ENCODE measurements around the gene ITIH2.
"Not testable (repeated sequence)": the region's sequence is repeated elsewhere in the genome, so short reads cannot be mapped to it uniquely, and the experiment has no call there.

ITIH2 gene

DNA sequence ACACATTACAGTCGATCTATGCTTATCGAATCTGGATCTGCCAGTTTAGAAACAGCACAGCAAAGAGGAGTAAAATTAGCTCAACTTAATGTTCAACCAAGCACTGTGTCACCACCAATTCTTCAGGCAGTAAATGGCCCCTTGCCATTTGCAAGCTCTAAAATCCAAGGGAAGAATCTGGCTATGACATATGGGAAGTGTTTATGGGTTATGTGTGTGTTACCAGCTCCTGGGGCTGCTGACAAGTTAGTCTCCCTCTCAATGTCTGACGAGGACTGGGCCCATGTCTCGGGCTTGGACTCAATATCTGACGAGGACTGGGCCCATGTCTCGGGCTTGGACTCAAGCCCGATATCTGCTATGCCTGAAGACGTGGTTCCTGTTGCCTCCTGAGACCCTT is 5.7 kb upstream of the ITIH2 start:
- DNase-seq (ENCODE audit: low read depth, low spot score) = no peak

DNA sequence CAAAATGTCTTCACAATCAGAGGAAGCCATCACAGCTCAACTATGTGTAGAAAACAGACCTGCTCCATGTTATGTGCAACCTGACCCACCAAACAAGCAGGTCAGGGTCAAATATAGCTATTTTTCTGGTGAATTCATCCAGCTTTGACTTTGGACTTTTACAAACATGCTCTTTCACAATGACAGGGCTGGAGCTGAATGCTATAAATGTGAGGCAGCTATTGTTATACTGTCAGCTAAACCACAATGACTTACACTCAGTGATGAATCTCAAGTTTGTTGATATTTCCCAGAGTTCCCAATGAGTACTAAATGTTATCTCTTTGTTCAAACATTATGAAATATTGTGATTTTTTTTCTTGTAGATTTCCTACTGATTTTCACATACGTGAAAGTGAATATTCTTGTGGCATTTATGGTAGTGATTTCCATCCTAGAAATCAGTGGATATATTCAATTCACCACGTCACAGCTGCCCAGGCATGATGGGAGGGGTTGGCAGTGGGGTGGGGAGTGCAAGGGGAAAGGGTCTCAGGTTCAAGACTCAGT is 2.5 kb upstream of the ITIH2 start:
- no peak for DNase-seq (ENCODE audit: low read depth, low spot score)

DNA sequence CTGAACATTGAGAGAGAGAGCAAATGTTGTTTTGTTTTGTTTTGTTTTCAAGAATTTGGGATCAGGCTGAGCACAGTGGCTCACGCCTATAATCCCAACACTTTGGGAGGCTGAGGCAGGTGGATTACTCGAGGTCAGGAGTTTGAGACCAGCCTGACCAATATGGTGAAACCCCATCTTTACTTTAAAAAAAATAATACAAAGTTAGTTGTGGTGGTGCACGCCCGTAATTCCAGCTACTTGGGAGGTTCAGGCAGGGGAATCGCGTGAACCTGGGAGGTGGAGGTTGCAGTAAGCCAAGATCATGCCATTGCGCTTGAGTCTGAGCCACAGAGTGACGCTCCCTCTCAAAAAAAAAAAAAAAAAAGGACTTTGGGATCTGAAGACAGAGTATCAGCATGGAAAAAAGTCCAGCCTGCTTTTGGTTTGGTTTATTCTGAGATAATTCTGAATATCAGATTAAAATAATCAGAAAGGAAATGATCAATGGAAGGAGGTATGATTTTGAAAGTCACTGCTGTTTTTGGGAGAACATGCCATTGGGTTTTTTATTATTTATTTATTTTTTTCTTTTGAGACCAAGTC is 1.9 kb upstream of the ITIH2 start:
- no peak for DNase-seq (ENCODE audit: low read depth, low spot score)

DNA sequence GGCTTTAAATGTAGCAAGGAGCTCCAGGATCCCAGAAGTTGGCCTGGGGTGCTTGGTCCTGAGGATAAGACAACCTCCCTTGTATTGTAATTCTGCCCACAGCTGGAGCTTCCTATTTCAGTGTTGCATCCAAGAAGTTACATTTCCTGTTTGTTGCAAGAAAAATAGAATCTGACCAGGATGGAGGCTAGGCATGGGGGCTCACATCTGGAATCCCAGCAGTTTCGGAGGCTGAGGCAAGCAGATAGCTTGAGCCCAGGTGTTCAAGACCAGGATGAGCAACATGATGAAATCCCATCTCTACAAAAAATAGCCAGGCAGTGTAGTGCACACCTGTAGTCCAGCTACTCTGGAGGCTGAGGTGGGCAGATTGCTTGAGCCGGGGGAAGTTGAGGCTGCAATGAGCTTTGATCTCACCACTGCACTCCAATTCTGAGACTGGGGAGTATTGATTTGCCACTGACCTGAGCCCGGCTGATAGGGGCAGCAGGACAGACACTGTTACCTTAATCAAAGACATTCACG is 766 bp upstream of the ITIH2 start:
- DNase-seq (ENCODE audit: low read depth, low spot score) = no peak

DNA sequence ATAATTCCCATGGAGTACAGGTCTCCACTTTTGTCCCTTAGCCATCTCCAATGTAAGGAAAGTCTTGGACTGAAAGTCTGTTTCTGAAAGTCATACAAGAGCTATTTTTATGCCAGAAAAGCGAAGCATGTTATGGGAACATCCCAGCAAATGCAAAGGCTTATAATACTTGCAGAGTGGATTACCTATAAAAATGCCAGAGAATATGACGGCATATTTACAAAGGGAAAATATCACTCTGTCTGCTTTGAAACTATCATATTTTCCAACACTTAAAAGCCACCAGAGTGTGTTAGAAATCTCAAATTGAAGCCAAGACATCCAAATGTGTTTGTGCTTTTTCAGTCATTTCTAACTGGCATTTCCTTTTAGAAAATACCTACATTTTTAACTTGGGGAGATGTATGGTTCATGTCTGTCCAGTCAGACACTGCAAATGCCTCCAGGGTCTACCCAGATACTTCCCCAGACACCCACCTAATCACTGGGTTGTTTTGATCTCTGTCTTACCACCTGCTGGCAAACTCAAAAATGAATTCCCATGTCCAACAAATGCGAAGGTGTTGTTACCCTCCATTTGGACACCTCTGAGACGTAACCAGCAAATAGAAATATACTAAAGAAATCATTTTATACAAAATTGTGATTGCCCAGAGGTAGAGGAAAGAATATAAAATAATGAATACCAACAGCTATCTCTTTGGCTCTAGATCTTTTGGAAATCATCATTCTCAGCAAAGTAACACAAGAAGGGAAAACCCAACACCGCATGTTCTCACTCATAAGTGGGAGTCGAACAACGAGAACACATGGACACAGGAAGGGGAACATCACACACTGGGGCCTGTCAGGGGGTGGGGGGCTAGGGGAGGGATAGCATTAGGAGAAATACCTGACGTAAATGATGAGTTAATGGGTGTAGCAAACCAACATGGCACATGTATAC is 1.2 kb downstream of the ITIH2 start:
- DNase-seq (ENCODE audit: low read depth, low spot score) = no peak

DNA sequence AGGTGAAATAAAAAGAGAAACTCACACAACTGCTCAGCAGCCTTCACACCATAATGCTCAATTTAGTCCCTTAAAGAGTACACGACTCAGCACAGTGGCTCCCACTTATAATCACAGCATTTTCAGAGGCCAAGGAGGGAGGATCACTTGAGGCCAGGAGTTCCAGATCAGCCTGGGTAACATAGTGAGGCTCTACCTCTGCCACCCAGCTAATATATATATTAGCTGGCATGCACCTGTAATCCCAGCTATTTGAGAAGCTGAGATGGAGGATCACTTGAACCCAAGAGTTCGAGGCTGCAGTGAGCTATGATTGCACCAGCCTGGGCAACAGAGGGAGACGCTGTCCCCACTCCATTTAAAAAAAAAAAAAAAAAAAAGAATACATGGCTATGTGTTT is 2.2 kb downstream of the ITIH2 start:
- no peak for DNase-seq (ENCODE audit: low read depth, low spot score)

DNA sequence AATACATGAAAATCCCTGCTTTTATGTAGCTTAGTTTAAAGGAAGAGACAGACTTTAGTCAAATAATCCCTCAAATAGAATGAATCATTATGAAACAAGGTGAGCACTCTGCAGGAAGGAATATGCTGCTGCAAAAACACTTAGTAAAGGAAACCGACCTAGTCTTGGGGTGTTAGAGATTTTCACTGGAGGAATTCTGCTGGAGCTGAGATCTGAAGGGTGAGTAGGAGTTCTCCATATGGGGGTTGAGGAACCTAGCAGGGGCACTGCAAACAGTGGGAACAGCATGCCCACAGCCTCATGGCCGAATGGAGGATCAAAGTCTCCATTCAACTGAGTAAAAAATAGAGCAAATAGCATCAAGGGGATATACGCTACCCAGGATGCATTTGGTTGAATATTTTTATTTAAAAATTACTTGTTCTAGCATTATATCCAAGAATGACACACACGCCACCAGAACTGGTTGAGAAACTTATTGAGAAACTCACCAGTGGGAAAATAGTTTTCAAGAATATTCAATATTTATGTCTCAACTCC is 3.5 kb downstream of the ITIH2 start:
- no peak for DNase-seq (ENCODE audit: low read depth, low spot score)

DNA sequence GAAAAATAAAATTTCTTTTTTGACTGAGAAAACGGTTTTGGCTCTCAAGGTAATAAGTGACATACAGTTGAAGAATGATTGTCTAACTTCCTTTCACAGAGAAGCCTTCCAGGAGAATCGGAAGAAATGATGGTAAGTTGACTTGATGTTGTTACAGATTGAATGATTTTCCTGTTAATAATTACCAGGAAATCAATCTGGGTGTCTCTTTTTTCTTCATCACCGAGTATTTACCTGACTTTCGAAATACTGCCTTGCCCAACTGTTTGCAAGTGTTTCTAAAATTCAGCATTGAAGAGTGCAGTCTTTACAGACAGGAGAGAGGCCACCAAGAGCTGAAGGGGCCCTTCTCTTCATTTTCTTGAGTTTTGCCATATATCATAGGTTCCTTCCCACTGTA is 4.0 kb downstream of the ITIH2 start:
- DNase-seq (ENCODE audit: low read depth, low spot score) = no peak

DNA sequence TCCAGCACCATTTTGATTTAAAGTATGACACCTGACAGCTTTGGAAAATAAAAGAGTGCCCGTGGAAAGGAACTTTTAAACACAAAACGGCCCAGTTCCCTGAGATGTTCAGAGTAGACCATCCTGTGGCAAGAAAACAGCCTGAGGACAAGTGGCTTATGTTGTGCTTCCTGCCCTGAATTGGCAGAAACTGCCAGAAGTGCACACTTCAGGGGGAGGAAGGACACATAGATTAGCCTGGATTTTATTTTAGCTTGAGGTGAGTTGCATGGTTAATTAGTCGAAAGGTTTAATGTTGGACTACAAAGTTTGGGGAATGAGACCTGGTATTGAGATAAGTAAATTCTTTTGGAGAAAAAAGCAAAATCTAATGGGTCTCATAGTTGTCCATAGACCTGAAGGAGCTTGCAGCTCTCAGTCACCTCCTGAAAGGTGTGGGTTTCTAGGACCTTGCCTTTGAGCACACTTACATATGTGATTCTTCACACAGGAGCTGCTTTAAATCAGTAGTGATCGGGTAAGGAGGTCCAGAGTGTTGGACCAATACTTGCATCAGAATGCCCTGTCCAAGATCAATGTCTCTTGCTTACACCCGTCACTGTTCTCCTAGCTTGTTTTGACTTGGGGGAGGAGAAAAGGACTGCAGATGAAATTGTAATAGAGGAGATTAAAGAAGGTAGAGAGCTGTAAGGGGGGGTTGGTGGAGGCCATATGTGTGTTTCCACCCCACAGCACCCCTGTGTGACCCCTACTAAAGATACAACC is 4.9 kb downstream of the ITIH2 start:
- no peak for DNase-seq (ENCODE audit: low read depth, low spot score)

DNA sequence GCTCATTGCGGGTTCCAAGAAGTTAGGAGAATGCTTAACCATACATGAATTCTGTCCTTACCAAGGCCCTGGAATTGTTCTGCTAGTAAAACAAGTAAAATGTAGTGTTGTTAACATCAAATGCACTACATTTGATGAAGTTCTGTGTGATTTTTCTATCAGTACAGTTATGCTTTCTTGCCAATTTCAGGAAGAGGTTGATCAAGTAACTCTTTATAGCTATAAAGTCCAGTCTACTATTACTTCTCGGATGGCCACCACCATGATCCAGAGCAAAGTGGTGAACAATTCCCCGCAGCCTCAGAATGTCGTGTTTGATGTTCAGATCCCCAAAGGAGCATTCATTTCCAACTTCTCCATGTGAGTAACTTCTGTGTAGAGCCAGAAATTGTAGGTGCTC is 5.7 kb downstream of the ITIH2 start:
- DNase-seq (ENCODE audit: low read depth, low spot score) = no peak

DNA sequence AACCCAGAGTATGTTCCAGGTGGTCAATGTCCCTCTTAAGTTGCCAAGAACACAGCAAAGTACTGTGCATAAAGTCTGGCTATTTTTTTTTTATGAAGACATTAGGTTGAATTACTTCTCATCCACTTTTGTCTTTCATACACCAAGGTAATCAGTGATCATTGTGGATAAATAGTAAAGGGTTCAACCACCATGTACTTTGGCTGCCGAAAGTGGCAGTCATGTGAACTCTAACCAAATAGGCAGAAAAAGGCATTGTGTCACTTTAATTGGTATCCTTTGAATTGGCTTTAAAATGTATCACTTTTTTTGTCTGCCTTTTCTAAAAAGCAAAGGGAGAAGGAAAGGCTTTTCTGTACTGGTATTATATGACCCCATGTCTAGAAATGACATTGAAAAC is 7.3 kb downstream of the ITIH2 start:
- DNase-seq (ENCODE audit: low read depth, low spot score) = no peak

DNA sequence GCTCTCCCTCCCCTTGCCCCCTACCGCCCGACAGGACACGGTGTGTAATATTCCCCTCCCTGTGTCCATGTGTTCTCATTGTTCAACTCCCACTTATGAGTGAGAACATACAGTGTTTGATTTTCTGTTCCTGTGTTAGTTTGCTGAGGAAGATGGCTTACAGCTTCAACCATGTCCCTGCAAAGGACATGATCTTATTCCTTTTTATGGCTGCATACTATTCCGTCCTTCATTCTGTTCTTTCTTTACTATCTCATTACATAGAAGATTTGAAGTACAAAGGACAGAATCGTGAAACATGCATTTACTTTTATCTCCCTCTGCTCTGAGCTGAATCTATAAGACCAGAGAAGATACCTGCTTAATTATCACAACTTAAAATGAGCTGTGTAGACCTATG is 8.0 kb downstream of the ITIH2 start:
- DNase-seq (ENCODE audit: low read depth, low spot score) = not testable (repeated sequence)

DNA sequence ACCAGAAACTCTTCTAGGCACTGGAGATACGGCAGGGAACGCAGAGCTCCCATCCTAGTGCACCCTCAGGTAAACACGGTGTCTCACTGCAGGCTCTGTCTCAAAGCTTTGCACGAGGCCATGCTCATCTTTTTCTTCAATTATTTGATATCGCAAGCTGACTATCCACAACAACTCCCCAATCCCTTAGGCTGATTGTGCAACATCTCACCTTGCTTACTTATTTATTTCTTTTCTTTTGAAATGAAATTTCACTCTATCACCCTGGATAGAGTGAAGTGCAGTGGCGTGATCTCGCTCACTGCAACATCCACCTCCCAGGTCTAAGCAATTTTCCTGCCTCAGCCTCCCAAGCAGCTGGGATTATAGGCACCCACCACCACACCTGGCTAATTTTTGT is 12.4 kb downstream of the ITIH2 start:
- DNase-seq (ENCODE audit: low read depth, low spot score) = no peak

DNA sequence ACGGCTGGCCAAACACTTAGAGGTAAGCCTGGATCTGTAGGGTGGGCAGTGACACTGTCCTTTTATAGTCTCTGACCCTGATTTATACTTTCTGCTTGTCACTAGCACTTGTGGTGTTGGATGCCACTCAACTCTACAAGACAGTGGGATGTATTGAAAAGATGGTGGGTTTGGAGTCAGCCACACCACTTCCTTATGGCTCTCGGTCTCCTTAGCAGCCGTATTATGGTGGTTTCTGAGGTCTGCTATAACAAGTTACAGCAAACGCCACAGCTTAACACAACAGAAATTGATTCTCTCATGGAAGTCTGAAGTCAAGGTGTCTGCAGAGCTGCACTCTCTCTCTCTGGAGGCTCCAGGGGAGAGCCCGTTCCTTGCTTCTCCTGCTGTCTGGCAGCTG is 14.7 kb downstream of the ITIH2 start:
- no peak for DNase-seq (ENCODE audit: low read depth, low spot score)

DNA sequence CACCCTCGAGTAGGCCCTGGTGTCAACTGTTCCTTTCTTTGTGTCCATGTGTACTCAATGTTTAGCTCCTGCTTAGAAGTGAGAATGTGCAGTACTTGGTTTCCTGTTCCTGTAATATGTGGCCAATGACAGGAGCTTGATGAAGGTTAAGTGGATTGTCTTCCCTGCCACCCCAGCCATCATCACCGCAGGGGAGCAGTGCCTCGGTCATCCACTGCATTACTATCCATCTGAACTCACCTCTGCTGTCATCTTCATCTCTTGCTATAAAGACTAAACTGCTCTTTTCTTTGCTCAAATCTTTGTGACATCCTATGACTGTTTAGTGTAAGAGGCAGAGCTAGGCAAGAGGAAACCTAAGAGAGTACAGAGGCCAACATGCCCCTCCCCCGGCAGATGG is 15.6 kb downstream of the ITIH2 start:
- no peak for DNase-seq (ENCODE audit: low read depth, low spot score)

DNA sequence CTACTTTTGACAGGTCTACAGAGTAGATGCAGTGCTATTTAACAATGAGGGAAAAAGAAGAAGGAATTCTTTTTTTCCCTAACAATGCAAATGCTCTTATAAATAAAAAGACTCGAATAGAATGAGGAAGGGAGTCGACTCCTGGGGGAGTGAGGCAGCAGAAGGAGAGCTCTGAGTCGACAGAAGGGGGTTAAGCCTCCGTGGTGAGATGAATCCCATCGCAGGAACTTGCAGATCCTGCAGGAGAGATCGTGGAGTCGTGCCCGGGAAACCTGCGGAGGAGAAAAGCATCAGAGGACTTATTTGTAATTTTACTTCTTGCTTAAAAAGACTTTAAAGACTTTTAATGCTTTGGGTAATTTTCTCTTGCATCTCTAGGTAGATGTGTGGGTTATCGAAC is 17.4 kb downstream of the ITIH2 start:
- DNase-seq (ENCODE audit: low read depth, low spot score) = no peak

DNA sequence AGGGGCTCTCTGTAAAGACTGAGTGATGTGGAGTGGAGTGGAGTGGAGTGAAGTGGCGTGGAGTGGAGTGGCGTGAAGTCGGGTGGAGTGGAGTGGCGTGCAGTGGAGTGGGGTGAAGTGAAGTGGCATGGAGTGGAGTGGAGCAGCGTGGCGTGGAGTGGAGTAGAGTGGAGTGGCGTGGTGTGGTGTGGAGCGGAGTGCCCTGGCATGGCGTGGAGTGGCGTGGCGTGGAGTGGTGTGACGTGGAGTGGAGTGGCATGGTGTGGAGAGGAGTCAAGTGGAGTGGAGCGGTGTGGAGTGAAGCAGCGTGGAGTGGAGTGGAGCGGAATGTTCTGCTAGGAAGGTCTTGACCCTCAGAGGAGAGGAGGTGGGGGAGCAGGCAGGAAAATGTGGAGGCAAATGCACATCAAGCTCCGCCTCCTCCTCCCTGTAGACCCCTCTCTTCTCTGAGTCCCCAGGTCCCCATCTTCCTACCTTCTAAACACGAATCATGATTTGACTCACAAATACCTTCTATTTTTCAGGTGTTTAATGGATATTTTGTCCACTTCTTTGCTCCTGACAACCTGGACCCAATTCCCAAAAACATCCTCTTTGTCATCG is 19.9 kb downstream of the ITIH2 start:
- no peak for DNase-seq (ENCODE audit: low read depth, low spot score)

DNA sequence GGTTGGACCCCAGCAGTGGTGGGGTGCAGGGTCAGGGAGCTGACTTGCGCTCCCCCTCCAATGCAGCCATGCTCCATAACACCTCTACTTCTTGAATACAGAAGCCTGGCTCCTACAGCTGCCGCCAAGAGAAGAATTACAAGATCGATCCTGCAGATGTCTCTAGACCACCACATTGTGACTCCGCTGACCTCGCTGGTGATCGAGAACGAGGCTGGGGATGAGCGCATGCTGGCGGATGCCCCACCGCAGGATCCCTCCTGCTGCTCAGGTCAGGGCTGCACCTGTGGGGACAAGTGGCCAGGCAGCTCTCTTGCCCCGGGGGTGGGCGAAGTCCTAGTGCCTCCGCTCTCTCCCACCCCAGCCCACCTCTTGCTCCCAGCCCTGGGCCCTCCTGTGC is 31.7 kb downstream of the ITIH2 start:
- no peak for DNase-seq (ENCODE audit: low read depth, low spot score)

DNA sequence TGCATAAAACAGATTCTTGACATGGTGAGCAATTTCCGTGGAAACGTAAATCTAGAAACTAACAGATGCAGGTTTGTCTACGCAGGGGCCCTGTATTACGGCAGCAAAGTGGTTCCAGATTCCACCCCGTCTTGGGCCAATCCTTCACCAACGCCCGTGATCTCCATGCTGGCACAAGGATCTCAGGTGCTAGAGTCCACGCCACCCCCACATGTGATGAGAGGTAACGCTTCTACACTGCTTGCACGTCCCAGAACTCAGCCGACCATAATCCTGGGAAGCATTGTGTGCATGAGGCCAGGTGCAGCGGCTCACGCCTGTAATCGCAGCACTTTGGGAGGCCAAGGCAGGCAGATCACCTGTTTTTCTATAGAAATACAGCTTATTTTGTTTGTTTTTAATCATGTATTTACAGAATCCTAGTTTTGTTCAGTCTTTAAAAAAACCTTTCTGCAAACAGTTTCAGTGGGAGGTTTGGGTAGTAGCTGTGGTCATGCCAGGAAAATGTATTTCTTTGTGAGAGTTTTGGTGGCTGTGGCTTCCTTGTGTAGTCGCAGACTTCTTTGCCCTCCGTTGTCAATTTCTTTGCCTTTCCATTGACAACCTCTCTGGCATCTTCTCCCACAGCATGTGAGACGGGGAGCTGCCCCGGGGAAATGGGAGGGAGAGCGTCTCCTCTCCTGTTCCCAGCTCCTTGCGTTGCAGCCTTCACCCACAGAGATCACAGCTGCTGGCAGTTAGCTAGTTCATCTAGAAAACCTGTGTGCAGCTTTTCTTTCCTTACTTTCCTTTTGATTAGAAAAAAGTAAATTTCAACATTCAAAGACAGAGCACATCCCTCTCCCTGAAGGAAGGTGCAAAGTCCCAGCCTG is 35.7 kb downstream of the ITIH2 start:
- no peak for DNase-seq (ENCODE audit: low read depth, low spot score)

DNA sequence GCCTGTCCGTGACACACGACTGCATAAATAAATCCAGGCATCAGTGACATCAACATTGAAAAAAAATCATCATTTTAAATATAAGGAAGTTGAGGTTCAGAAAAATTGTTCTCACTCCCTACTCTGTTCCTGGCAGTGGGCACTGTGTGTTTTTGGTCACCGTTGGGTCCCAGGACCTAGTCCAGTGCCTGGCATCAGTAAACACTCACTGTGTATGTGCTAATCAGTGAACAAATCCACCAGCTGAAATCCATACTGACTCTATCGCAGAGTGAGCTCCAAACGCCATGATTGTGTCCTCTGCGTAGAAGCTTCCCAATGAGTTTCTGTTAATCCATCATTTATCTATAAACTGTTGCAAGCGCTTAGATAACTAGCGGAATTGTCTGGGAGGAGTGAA is 41.2 kb downstream of the ITIH2 start:
- no peak for DNase-seq (ENCODE audit: low read depth, low spot score)

Measured in smooth muscle cell of the brain vasculature (primary cell).